Measurements from ENCODE around the gene ARF1.

ARF1 gene

DNA sequence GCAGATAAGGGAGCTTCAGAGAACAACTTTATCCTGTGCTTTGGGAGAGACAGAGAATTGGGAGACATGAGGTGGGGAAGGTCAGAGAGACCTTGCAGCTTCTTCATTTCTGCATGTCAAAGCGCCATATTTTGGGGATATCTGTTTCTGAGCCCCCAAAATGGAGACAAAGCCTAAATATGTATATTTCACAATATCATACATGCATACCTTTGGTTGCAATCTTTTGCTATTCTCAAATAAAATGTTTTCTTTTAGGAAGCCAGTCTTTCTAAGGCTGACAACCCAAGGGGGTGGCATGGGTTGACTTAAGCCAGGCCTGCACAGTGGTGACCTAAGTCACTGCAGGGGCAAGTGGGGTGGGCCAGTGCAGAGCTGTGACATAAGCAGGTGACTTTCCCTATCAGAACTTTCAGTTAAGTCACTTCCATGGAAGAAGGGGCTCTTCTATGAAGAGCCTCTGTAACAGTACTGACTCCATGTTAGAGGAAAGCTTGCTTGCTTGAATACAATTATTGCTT is 40.5 kb downstream of the ARF1 start:
- DNase-seq (ENCODE audit: low read depth) = no peak
- TF ChIP-seq, protein P1, sequence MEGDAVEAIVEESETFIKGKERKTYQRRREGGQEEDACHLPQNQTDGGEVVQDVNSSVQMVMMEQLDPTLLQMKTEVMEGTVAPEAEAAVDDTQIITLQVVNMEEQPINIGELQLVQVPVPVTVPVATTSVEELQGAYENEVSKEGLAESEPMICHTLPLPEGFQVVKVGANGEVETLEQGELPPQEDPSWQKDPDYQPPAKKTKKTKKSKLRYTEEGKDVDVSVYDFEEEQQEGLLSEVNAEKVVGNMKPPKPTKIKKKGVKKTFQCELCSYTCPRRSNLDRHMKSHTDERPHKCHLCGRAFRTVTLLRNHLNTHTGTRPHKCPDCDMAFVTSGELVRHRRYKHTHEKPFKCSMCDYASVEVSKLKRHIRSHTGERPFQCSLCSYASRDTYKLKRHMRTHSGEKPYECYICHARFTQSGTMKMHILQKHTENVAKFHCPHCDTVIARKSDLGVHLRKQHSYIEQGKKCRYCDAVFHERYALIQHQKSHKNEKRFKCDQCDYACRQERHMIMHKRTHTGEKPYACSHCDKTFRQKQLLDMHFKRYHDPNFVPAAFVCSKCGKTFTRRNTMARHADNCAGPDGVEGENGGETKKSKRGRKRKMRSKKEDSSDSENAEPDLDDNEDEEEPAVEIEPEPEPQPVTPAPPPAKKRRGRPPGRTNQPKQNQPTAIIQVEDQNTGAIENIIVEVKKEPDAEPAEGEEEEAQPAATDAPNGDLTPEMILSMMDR (IDR thresholded peaks at IDR 0.05; ENCODE audit: low read depth, low read length) = no peak
- TF ChIP-seq POLR2A (IDR thresholded peaks at IDR 0.05; ENCODE audit: extremely low read depth, insufficient read length) (no peak), MYC (IDR thresholded peaks at IDR 0.05; ENCODE audit: low read depth, low read length) (no peak)
- TF ChIP-seq, protein P2, sequence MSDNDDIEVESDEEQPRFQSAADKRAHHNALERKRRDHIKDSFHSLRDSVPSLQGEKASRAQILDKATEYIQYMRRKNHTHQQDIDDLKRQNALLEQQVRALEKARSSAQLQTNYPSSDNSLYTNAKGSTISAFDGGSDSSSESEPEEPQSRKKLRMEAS (IDR thresholded peaks at IDR 0.05; ENCODE audit: low read depth, low read length) = no peak
- H3K4me3 ChIP-seq (ENCODE audit: low read depth, low read length) = no peak overlapping the region

DNA sequence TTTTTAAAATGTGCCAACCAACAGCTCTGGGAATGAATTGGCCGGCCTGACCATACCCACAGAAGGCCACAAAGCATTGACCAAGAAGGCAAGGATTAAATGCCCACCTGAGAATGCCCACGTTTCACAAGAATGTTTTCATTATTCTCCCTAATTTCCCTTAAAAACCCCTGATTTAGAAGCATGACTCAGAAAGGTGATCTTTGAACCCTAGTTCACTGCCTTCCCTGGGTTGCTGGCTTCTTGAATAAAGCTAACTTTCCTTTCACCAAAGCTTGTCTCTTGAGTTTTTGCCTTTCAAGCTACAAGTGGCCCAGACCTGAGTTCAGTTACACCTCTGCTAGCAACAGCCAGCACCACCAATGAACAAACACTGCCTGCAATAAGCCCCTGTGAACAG is 41.0 kb downstream of the ARF1 start:
- H3K4me3 ChIP-seq (ENCODE audit: low read depth, low read length) = no peak overlapping the region
- no peak for TF ChIP-seq MYC (IDR thresholded peaks at IDR 0.05; ENCODE audit: low read depth, low read length)
- TF ChIP-seq, protein P1 (IDR thresholded peaks at IDR 0.05; ENCODE audit: low read depth, low read length) = no peak
- TF ChIP-seq, protein P2 (IDR thresholded peaks at IDR 0.05; ENCODE audit: low read depth, low read length) = no peak
- no peak for TF ChIP-seq POLR2A (IDR thresholded peaks at IDR 0.05; ENCODE audit: extremely low read depth, insufficient read length)
- DNase-seq (ENCODE audit: low read depth) = no peak

DNA sequence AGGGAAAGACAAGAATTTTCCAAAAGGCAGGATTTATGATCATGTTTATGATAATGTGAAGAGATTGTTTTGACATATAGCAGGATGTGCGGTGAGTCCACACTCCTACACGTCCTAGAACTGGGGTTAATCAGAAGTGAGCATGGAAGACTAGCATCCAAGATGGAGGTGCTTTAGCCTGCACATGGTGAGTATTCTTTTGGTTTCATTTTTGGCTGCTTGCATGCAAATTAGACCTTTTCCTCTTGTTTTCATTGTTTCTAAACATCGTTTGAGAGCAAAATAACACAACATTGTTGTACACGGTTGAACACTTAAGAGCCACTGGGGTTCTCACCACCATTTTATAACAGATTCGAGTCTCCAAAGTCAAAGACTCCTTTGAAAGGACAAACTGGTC is 42.7 kb downstream of the ARF1 start:
- DNase-seq (ENCODE audit: low read depth) = no peak
- TF ChIP-seq POLR2A (IDR thresholded peaks at IDR 0.05; ENCODE audit: extremely low read depth, insufficient read length) (no peak), MYC (IDR thresholded peaks at IDR 0.05; ENCODE audit: low read depth, low read length) (no peak)
- TF ChIP-seq, protein P1 (IDR thresholded peaks at IDR 0.05; ENCODE audit: low read depth, low read length) = no peak
- TF ChIP-seq, protein P2 (IDR thresholded peaks at IDR 0.05; ENCODE audit: low read depth, low read length) = no peak

DNA sequence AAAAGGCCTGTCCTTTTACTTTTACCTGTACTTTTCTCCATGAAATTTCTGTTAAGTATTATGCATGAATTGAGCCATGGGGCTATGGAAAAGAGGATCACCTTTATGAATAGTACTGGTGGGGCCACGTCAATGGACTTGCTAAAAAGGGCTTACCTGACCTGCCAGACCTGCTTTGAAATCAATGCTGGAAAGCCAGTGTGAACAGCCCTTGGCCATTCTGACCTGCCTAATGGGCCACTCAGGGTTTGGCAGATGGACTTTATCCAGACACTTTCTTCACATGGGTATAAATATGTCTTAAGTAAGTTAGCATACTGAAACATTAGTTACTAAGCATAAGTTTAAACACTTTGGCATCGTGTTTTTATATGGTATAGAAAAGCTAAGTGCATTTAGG is 49.3 kb downstream of the ARF1 start:
- H3K4me3 ChIP-seq (ENCODE audit: low read depth, low read length) = no peak overlapping the region
- TF ChIP-seq, protein P2 (IDR thresholded peaks at IDR 0.05; ENCODE audit: low read depth, low read length) = no peak
- no peak for TF ChIP-seq MYC (IDR thresholded peaks at IDR 0.05; ENCODE audit: low read depth, low read length)
- TF ChIP-seq POLR2A (IDR thresholded peaks at IDR 0.05; ENCODE audit: extremely low read depth, insufficient read length) = no peak
- TF ChIP-seq, protein P1 (IDR thresholded peaks at IDR 0.05; ENCODE audit: low read depth, low read length) = no peak
- DNase-seq (ENCODE audit: low read depth) = no peak

More for the DNA sequence above, 42.7 kb downstream of the ARF1 start:
- no peak overlapping the region for H3K4me3 ChIP-seq (ENCODE audit: low read depth, low read length)

DNA sequence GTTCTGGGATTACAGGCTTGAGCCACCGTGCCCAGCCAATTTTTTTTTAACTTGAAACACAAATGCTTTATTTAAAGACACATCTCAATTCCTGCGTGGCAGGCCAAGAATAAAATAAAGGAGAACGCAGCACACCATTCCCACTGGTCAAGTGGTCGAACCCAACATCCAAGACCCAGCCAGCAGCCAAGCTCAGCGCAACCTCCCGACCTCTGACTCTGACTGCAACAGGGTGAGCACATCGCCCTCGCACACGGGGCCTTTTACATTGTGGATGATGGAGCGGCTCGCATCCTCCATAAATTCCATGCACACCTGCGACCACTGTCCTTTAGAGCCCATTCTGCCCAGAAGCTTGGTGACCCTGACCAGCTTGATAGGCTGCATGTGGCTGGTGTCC is 52.1 kb downstream of the ARF1 start:
- TF ChIP-seq MYC (IDR thresholded peaks at IDR 0.05; ENCODE audit: low read depth, low read length) (no peak), POLR2A (IDR thresholded peaks at IDR 0.05; ENCODE audit: extremely low read depth, insufficient read length) (no peak)
- TF ChIP-seq, protein P2 (IDR thresholded peaks at IDR 0.05; ENCODE audit: low read depth, low read length) = no peak
- TF ChIP-seq, protein P1 (IDR thresholded peaks at IDR 0.05; ENCODE audit: low read depth, low read length) = no peak
- no peak overlapping the region for H3K4me3 ChIP-seq (ENCODE audit: low read depth, low read length)
- no peak for DNase-seq (ENCODE audit: low read depth)

Data from NB4 (cell line).